Heart right ventricle (tissue), 16 donors: ENCODE results near the gene HPCAL1. TPM values are rescaled to one million over a fixed set of nuclear protein-coding genes. Genes with fewer than 3 reads are reported as not detected.
A peak's percentile ranks its signal among the peaks of the same experiment; 100 is the strongest.

Experiments used
- ATAC-seq, 8 donors: fragments of 200-7000 bp; cut with Tn5 transposase; one replicate each; pipeline ENCODE4 v1.9.1; 2020; ENCODE audit warnings: mild to moderate bottlenecking in 8 of 8, moderate library complexity in 8 of 8, moderate number of reproducible peaks in 1 of 8
- DNase-seq, 2 donors: peaks; one replicate each; pipeline ENCODE4 v3.0.0-alpha.2; 2020
- H3K27ac ChIP-seq, 10 donors: fragments of 200-600 bp; sonication (generic) in 2 of 10; one replicate each; pipeline versions ENCODE4 v1.5.0 to v1.8.0; 2020 to 2022; ENCODE audit warnings: mild to moderate bottlenecking in 3 of 10
- H3K27me3 ChIP-seq, 7 donors: fragments of 200-600 bp; one replicate each; pipeline ENCODE4 v1.8.0; 2021 to 2022; ENCODE audit warnings: mild to moderate bottlenecking in 2 of 7
- H3K36me3 ChIP-seq, 9 donors: fragments of 200-600 bp; sonication (generic) in 1 of 9; one replicate each; pipeline versions ENCODE4 v1.5.0 to v1.8.0; 2020 to 2022; ENCODE audit warnings: mild to moderate bottlenecking in 2 of 9
- H3K4me1 ChIP-seq, 9 donors: fragments of 200-600 bp; sonication (generic) in 1 of 9; one replicate each; pipeline versions ENCODE4 v1.5.0 to v1.8.0; 2020 to 2022; ENCODE audit warnings: mild to moderate bottlenecking in 4 of 9
- H3K4me3 ChIP-seq, 10 donors: fragments of 200-600 bp; sonication (generic) in 2 of 10; one replicate each; pipeline versions ENCODE4 v1.5.0 to v1.8.0; 2020 to 2022; ENCODE audit warnings: mild to moderate bottlenecking in 7 of 10, moderate library complexity in 2 of 10
- H3K9me3 ChIP-seq, 11 donors: fragments of 200-600 bp in 10 of 11; sonication (generic) in 2 of 11; one replicate each; pipeline versions ENCODE4 v1.5.0 to v1.8.0; 2013 to 2022; ENCODE audit warnings: mild to moderate bottlenecking in 2 of 11, control low read depth in 1 of 11, moderate library complexity in 1 of 11
- CTCF ChIP-seq, 9 donors: fragments of 200-600 bp; sonication (generic) in 2 of 9; IDR thresholded peaks; one replicate each; pipeline versions ENCODE4 v1.5.0 to v1.8.0; 2021 to 2022; ENCODE audit warnings: antibody characterized with exemption in 9 of 9, mild to moderate bottlenecking in 5 of 9, moderate library complexity in 1 of 9
- WGBS, 2 donors: extraction: QIAGEN DNeasy Blood & Tissue Kit; methylation state at CpG; one replicate each; pipeline ENCODE4 v1.1.7; 2013; ENCODE audit warnings: inconsistent platforms in 1 of 2; 5-methylcytosine and 5-hydroxymethylcytosine counted together
- intact Hi-C, 10 donors: fragments of 100-400 bp; cut with DNase I; formaldehyde crosslinking; loops; one replicate each; pipeline versions ENCODE4 v1.11.1 to v1.14.2; 2022
- polyA plus RNA-seq, 2 donors: library from polyadenylated mRNA; stranded (reverse); fragments of 200-250 nt; gene quantifications; one replicate each; pipeline ENCODE4 v1.2.3, GENCODE V29; 2013
- total RNA-seq, 10 donors: library from RNA; stranded (reverse); fragmentation: NEBNext Ultra II Directional in 3 of 10; extraction: Animal tissue kit (Norgen Biotek cat#: 25700) in 3 of 10; gene quantifications; one replicate each; pipeline versions ENCODE4 v1.2.1 to v1.2.4, GENCODE V29; 2021 to 2023
- donor health status: Arrhythmogenic right ventricular cardiomyopathy.
- donor health status: ischemic (EF 13 %, LVEDD 7.1; RV severe dilation, severe dysfunction).
- donor health status: healthy with polysubstance abuse.
- donor health status: DM: no; HTN: yes; CAD: no.
- donor health status: DM: no; HTN: no; CAD: no.
- donor health status: ischemic (EF 25% LVEDD 6.9; RV normal size, moderate dysfunction).
- donor health status: ischemic (EF 25% LVEDD 5.7; RV mildly dilated, moderate dysfunction).
- donor health status: healthy.
- donor health status: DM: yes; HTN: yes; CAD: no.
- donor health status: Ischemic cardiomyopathy.
- donor health status: ischemic (EF 35%, LVEDD 5.7; RV mildly dilated, moderate dysfunction).
- donor health status: nonischemic (EF 11% LVEDD 7.7; RV severe dilation, severe dysfunction).
- donor health status: DM: yes; HTN: yes; CAD: no.
- donor health status: PGD.
- donor health status: ischemic (EF 29% LVEDD 5.4; RV normal size, mild dysfunction).
- donor health status: nonischemic (EF 23%, LVEDD 6.1; RV moderate dilation, normal function).

HPCAL1 gene
- total and polyA plus RNA-seq, 12 donors = 15.8 to 49.2 (median 27.5) TPM

- no peak for TF ChIP-seq CTCF (IDR thresholded peaks at IDR 0.05)
- intact Hi-C loops = no loop called here
- 95 to 97% methylated on average over 1 of the region's 1 CpG for WGBS, 2 donors
- H3K4me3 ChIP-seq = no peak overlapping the region
- peak in 1 of 8 donors; percentile 3 for ATAC-seq
- H3K36me3 ChIP-seq = peaks cover 0 to 4% (median 0%) of the 10 kb centered on the region in 9 donors
- DNase-seq = no peak
- H3K9me3 ChIP-seq = no peaks in the 10 kb centered on the region
- peaks cover 0 to 33% (median 9%) of the 10 kb centered on the region in 9 donors for H3K4me1 ChIP-seq
- H3K27me3 ChIP-seq = no peaks in the 10 kb centered on the region
- no peak overlapping the region for H3K27ac ChIP-seq
Measured at GRCh38 chr2:10370390-10370789, 67.7 kb downstream of the HPCAL1 start.

- intact Hi-C loops = no loop called here
- Histone ChIP-seq H3K27ac (no peak overlapping the region), H3K9me3 (no peaks in the 10 kb centered on the region), H3K4me1 (peaks cover 0 to 33% (median 9%) of the 10 kb centered on the region in 9 donors), H3K36me3 (peaks cover 0 to 4% (median 0%) of the 10 kb centered on the region in 9 donors), H3K27me3 (no peaks in the 10 kb centered on the region), H3K4me3 (no peak overlapping the region)
- no peak for TF ChIP-seq CTCF (IDR thresholded peaks at IDR 0.05)
- 98 to 99% methylated on average over 6 of the region's 6 CpGs for WGBS, 2 donors
- ATAC-seq = no peak
- no peak for DNase-seq
Measured at GRCh38 chr2:10370895-10371294, 68.2 kb downstream of the HPCAL1 start.

- no peak for TF ChIP-seq CTCF (IDR thresholded peaks at IDR 0.05)
- Histone ChIP-seq H3K27me3 (no peaks in the 10 kb centered on the region), H3K4me1 (peaks cover 0 to 33% (median 9%) of the 10 kb centered on the region in 9 donors), H3K9me3 (peaks cover 0 to 3% (median 0%) of the 10 kb centered on the region in 11 donors), H3K36me3 (peaks cover 0 to 4% (median 0%) of the 10 kb centered on the region in 9 donors), H3K4me3 (no peak overlapping the region), H3K27ac (no peak overlapping the region)
- intact Hi-C loops = no loop called here
- DNase-seq = no peak
- 77 to 80% methylated on average over 15 of the region's 15 CpGs for WGBS, 2 donors
- no peak for ATAC-seq
Measured at GRCh38 chr2:10371441-10372196, 68.9 kb downstream of the HPCAL1 start.

- H3K4me1 ChIP-seq = peaks cover 0 to 33% (median 9%) of the 10 kb centered on the region in 9 donors
- H3K36me3 ChIP-seq = peaks cover 0 to 4% (median 0%) of the 10 kb centered on the region in 9 donors
- DNase-seq (no peak), ATAC-seq (no peak)
- no peaks in the 10 kb centered on the region for H3K27me3 ChIP-seq
- TF ChIP-seq CTCF (IDR thresholded peaks at IDR 0.05) = no peak
- no peak overlapping the region for H3K4me3 ChIP-seq
- no peak overlapping the region for H3K27ac ChIP-seq
- peaks cover 0 to 3% (median 0%) of the 10 kb centered on the region in 11 donors for H3K9me3 ChIP-seq
- intact Hi-C loops = no loop called here
- WGBS, 2 donors = 93 to 94% methylated on average over 20 of the region's 20 CpGs
Measured at GRCh38 chr2:10372203-10372861, 69.6 kb downstream of the HPCAL1 start.
